Ishikawa (cell line): ENCODE measurements around the gene MDM4.

Experiments
- CEBPB ChIP-seq: IDR thresholded peaks from 2 replicates; pipeline ENCODE4 v1.6.1; 2012
- CREB1 ChIP-seq: IDR thresholded peaks from 2 replicates; pipeline ENCODE4 v1.6.1; 2012; ENCODE audit warnings: low read depth
- EGR1 ChIP-seq: IDR thresholded peaks from 2 replicates; pipeline ENCODE4 v1.6.1; 2012
- EP300 ChIP-seq: IDR thresholded peaks from 2 replicates; pipeline ENCODE4 v1.6.1; 2012; ENCODE audit warnings: borderline replicate concordance
- FOXM1 ChIP-seq: IDR thresholded peaks from 2 replicates; pipeline ENCODE4 v1.6.1; 2012; ENCODE audit warnings: low read depth, borderline replicate concordance
- NFIC ChIP-seq: IDR thresholded peaks from 2 replicates; pipeline ENCODE4 v1.6.1; 2012
- RAD21 ChIP-seq: IDR thresholded peaks from 2 replicates; pipeline ENCODE4 v1.6.1; 2012; ENCODE audit warnings: low read depth
- TAF1 ChIP-seq: IDR thresholded peaks from 2 replicates; pipeline ENCODE4 v1.6.1; 2012; ENCODE audit warnings: low read depth, mild to moderate bottlenecking
- TCF12 ChIP-seq: IDR thresholded peaks from 2 replicates; pipeline ENCODE4 v1.6.1; 2012; ENCODE audit warnings: low read depth
- TEAD4 ChIP-seq: IDR thresholded peaks from 2 replicates; pipeline ENCODE4 v1.6.1; 2012
- YY1 ChIP-seq: IDR thresholded peaks from 2 replicates; pipeline ENCODE4 v1.6.1; 2012; ENCODE audit warnings: low read depth
- ZBTB7A ChIP-seq: IDR thresholded peaks from 2 replicates; pipeline ENCODE4 v1.6.1; 2012; ENCODE audit warnings: low read depth
- TF ChIP-seq, protein P1 (sequence below): IDR thresholded peaks from 2 replicates; pipeline ENCODE4 v1.6.1; 2012
- TF ChIP-seq, protein P2 (sequence below): IDR thresholded peaks from 2 replicates; pipeline ENCODE4 v1.6.1; 2012
- TF ChIP-seq, protein P3 (sequence below): IDR thresholded peaks from 2 replicates; pipeline ENCODE4 v1.6.1; 2012; ENCODE audit warnings: low read depth, mild to moderate bottlenecking

MDM4 gene

DNA sequence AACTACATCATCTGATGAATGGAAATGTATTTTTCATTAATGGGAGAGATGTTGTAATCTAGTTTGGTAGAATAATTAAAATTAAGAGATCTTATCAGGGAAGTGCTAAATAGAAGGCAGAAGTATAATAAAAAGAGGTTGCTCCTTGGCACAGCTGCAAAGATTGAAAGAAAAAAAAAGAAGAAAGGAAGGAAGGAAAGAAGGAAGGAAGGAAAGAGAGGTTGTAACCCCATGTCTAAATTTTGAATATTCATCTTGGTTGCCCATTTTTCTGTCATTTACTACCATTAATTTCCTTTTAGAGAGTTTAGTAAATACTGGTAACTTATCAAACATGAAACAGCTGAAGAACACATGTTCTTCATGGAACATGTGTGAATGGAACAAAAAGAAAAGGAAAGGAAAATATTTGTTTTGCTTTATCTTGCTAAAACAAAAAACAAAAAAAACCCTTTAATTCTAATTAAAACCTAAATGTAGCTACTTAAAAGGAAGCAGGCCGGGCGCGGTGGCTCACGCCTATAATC lies 10.5 kb upstream of the MDM4 start:
- TF ChIP-seq CREB1 (no peak), RAD21 (no peak), EGR1 (no peak), TCF12 (no peak), TAF1 (no peak), ZBTB7A (no peak), FOXM1 (no peak), YY1 (no peak)

DNA sequence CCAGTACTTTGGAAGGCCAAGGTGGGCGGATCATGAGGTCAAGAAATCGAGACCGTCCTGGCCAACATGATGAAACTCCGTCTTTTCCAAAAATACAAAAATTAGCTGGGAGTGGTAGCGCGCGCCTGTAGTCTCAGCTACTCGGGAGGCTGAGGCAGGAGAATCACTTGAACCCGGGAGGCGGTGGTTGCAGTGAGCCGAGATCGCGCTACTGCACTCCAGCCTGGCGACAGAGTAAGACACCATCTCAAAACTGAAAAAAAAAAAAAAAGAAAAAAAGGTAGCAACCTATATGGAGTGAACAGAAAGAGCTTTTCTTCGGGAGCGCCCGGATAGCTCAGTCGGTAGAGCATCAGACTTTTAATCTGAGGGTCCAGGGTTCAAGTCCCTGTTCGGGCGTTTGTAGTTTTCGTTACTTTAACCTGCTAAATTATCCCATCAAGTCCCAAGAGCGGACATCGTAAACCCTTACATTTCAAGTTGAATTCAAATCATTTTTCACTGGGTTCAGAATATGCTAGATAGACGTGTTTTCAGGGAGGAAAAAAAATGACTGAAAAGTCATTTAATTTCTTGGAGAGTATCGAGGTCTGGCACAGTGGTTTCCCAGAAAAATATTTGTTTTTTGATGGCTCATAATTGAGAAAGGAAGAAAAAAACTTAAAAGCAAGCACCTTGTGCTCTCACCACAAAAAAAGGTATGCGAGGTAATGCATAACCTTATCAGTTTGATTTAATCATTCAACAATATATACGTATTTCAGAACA lies 9.8 kb upstream of the MDM4 start:
- TF ChIP-seq NFIC (no peak), TEAD4 (peak; percentile 82), TCF12 (peak; percentile 41; the same call in 1 of the 2 replicates), FOXM1 (0 out of 2 replicates have a peak, but pooled peaks have one; percentile 30), YY1 (0 out of 2 replicates have a peak, but pooled peaks have one; percentile 0)
- TF ChIP-seq, protein P1, sequence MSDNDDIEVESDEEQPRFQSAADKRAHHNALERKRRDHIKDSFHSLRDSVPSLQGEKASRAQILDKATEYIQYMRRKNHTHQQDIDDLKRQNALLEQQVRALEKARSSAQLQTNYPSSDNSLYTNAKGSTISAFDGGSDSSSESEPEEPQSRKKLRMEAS: peak; percentile 33; the same call in 1 of the 2 replicates
- TF ChIP-seq, protein P2, sequence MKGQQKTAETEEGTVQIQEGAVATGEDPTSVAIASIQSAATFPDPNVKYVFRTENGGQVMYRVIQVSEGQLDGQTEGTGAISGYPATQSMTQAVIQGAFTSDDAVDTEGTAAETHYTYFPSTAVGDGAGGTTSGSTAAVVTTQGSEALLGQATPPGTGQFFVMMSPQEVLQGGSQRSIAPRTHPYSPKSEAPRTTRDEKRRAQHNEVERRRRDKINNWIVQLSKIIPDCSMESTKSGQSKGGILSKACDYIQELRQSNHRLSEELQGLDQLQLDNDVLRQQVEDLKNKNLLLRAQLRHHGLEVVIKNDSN: no peak

DNA sequence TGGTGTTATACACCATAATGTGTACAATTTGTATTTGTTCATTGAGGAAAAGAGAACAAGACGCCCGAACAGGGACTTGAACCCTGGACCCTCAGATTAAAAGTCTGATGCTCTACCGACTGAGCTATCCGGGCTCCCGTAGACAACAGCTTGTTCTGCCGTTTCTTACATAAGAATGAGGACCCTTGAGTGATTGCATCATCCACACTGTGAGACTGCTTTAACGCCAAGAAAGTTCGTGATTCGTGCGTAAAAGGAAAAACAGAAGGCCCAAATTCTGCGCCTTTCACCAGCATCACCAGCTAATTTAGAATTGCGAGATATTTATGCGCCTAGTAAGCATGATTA lies 9.3 kb upstream of the MDM4 start:
- TF ChIP-seq CREB1 (no peak), CEBPB (peak; percentile 99), TEAD4 (peak; percentile 93), TAF1 (no peak; the same call in 1 of the 2 replicates), YY1 (no peak), EGR1 (no peak)
- TF ChIP-seq, protein P1: peak; percentile 27; the same call in 1 of the 2 replicates

DNA sequence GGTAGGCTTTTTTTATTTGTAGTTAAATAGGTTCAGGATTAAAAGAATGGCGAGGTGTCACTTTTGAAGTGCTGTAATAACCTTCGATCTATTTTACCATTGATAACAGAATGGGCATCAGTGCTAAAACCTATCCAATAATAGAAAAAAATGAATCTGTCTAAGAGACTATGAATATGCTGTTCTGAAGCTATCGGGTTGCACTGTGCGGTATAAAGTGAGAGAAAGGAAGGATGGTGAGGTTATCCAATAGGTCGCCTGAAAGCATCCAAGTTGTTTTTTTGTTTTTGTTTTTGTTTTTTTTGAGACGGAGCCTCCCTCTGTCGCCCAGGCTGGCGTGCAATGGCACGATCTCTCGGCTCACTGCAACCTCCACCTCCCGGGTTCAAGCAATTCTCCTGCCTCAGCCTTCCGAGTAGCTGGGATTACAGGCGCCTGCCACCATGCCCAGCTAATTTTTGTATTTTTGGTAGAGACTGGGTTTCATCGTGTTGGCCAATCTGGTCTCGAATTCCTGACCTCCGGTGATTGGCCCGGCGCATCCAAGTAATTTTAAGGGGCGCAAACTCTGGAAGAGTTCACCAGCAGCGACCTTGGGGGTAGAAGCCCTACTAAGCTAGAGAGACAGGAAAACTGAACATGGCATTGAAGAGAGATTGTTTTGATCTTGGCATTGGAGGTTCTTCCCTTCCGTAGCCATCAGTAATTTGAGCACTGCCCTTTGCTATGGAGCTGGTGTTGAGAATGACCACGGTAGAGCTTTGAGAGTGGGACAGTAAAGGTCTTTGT lies 8.7 kb upstream of the MDM4 start:
- no peak for TF ChIP-seq RAD21
- TF ChIP-seq CEBPB: no peak
- TF ChIP-seq, protein P1: no peak
- no peak; the same call in none of the 2 replicates for TF ChIP-seq TAF1
- TF ChIP-seq TCF12: no peak
- no peak; the same call in 1 of the 2 replicates for TF ChIP-seq YY1
- TF ChIP-seq, protein P2: no peak
- TF ChIP-seq, protein P3, sequence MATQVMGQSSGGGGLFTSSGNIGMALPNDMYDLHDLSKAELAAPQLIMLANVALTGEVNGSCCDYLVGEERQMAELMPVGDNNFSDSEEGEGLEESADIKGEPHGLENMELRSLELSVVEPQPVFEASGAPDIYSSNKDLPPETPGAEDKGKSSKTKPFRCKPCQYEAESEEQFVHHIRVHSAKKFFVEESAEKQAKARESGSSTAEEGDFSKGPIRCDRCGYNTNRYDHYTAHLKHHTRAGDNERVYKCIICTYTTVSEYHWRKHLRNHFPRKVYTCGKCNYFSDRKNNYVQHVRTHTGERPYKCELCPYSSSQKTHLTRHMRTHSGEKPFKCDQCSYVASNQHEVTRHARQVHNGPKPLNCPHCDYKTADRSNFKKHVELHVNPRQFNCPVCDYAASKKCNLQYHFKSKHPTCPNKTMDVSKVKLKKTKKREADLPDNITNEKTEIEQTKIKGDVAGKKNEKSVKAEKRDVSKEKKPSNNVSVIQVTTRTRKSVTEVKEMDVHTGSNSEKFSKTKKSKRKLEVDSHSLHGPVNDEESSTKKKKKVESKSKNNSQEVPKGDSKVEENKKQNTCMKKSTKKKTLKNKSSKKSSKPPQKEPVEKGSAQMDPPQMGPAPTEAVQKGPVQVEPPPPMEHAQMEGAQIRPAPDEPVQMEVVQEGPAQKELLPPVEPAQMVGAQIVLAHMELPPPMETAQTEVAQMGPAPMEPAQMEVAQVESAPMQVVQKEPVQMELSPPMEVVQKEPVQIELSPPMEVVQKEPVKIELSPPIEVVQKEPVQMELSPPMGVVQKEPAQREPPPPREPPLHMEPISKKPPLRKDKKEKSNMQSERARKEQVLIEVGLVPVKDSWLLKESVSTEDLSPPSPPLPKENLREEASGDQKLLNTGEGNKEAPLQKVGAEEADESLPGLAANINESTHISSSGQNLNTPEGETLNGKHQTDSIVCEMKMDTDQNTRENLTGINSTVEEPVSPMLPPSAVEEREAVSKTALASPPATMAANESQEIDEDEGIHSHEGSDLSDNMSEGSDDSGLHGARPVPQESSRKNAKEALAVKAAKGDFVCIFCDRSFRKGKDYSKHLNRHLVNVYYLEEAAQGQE: no peak
- no peak for TF ChIP-seq EP300
- no peak for TF ChIP-seq CREB1
- TF ChIP-seq TEAD4: no peak
- TF ChIP-seq NFIC: no peak
- TF ChIP-seq FOXM1: no peak
- TF ChIP-seq ZBTB7A: no peak
- TF ChIP-seq EGR1: no peak

DNA sequence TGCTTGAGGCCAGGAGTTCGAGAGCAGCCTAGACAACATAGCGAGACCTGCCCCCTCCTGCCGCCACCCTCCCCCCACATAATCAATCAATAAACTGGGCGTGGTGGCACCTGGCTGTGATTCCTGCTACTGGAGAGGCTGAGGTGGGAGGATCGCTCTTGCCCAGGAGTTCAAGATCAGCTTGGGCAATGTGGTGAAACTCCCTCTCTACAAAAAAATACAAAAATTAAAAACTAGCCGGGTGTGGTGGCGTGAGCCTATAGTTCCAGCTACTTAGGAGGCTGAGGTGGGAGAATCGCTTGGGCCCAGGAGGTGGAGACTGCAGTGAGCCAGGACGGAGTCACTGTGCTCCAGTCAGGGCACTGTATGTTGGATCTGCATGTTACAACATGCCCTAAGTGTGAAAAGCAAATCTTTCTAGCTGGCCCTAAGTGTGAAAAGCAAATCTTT lies 7.0 kb upstream of the MDM4 start:
- TF ChIP-seq EP300 (no peak), TEAD4 (no peak), CREB1 (no peak), NFIC (no peak), TCF12 (no peak), ZBTB7A (no peak), CEBPB (no peak), TAF1 (no peak), YY1 (no peak), EGR1 (no peak), RAD21 (no peak), FOXM1 (no peak)
- TF ChIP-seq, protein P2: no peak
- TF ChIP-seq, protein P1: no peak
- TF ChIP-seq, protein P3: no peak
